Measurements from ENCODE around the gene RFFL. TPM values are rescaled to one million over a fixed set of nuclear protein-coding genes. Genes with fewer than 3 reads are reported as not detected.

Gene RFFL
- total and polyA plus RNA-seq, 4 donors: 5.8 to 38.1 (median 21.9) TPM

DNA sequence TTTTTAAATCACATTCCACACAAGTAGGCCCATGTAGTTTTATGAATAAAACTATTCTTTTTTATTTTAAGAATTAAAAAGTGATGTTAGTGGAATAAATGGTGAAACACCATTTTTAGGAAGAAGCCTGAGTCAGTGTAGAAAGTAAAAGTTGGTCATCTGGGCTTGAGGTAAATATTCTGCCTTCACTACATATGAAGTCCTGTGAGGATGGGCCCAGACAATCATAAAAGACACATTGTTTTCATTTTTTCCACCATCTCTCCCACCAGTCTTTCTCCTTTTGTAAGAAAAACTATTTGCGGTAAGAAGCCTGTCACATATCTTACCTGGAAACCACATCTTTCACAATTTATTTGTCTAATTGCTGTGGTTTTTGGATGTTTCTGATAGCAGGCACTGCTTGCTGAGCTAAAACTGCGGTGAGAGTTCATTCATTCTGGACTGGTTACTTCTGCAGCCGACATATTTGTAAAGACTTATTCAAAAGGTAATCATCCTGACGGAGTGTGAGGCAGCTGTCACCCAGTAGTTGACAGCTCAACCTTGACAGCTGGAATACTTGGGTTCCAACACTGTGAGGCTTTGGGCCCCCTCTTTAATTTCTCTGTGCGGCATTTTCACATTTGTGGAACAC lies 10.6 kb upstream of the RFFL start:
- Histone ChIP-seq H3K36me3 (ENCODE audit: control insufficient read depth in 4 of 4, insufficient read depth in 4 of 4, low read length in 4 of 4) (peaks cover 0 to 5% (median 1%) of the 10 kb centered on the region in 4 donors), H3K9ac (ENCODE audit: insufficient read depth in 1 of 2, low read length in 2 of 2) (no peak overlapping the region), H3K4me1 (ENCODE audit: control insufficient read depth in 5 of 5, insufficient read depth in 5 of 5, low read length in 5 of 5) (peaks cover 0 to 11% (median 0%) of the 10 kb centered on the region in 5 donors), H3K4me3 (no peak overlapping the region), H3K9me3 (ENCODE audit: control insufficient read depth in 4 of 4, insufficient read depth in 3 of 4, low read length in 3 of 4) (no peaks in the 10 kb centered on the region), H3K27me3 (ENCODE audit: control insufficient read depth in 3 of 3, insufficient read depth in 3 of 3, low read length in 2 of 3) (no peaks in the 10 kb centered on the region), H3K27ac (ENCODE audit: low read depth in 1 of 2, low read length in 1 of 2) (no peak overlapping the region)
- DNase-seq (no peak), ATAC-seq (ENCODE audit: insufficient read depth, low FRiP score) (no peak)
- WGBS, 2 donors: 70 to 81% methylated on average over 5 of the region's 5 CpGs
- TF ChIP-seq, protein P1, sequence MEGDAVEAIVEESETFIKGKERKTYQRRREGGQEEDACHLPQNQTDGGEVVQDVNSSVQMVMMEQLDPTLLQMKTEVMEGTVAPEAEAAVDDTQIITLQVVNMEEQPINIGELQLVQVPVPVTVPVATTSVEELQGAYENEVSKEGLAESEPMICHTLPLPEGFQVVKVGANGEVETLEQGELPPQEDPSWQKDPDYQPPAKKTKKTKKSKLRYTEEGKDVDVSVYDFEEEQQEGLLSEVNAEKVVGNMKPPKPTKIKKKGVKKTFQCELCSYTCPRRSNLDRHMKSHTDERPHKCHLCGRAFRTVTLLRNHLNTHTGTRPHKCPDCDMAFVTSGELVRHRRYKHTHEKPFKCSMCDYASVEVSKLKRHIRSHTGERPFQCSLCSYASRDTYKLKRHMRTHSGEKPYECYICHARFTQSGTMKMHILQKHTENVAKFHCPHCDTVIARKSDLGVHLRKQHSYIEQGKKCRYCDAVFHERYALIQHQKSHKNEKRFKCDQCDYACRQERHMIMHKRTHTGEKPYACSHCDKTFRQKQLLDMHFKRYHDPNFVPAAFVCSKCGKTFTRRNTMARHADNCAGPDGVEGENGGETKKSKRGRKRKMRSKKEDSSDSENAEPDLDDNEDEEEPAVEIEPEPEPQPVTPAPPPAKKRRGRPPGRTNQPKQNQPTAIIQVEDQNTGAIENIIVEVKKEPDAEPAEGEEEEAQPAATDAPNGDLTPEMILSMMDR (IDR thresholded peaks at IDR 0.05; ENCODE audit: control extremely low read depth, extremely low read depth): no peak

DNA sequence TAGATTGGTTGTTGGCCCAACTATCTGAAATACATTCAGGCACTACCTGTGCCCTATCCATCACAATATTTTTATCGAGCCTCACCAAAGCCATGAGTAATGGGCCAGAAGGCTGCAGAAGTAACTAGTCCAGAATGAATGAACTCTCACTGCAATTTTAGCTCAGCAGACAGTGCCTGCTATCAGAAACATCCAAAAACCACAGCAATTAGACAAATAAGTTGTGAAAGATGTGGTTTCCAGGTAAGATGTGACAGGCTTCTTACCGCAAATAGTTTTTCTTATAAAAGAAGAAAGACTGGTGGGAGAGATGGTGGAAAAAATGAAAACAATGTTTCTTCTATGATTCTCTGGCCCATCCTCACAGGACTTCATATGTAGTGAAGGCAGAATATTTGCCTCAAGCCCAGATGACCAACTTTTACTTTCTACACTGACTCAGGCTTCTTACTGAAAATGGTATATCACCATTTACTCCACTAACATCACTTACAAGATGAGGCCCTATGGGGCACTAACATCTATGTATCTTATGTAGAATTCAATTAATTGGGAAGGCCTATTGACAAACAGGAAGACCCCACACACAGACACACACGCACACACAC lies 9.8 kb upstream of the RFFL start:
- H3K27ac ChIP-seq (ENCODE audit: low read depth in 1 of 2, low read length in 1 of 2): no peak overlapping the region
- no peaks in the 10 kb centered on the region for H3K27me3 ChIP-seq (ENCODE audit: control insufficient read depth in 3 of 3, insufficient read depth in 3 of 3, low read length in 2 of 3)
- H3K9ac ChIP-seq (ENCODE audit: insufficient read depth in 1 of 2, low read length in 2 of 2): no peak overlapping the region
- H3K9me3 ChIP-seq (ENCODE audit: control insufficient read depth in 4 of 4, insufficient read depth in 3 of 4, low read length in 3 of 4): no peaks in the 10 kb centered on the region
- WGBS, 2 donors: 69 to 78% methylated on average over 3 of the region's 3 CpGs
- ATAC-seq (ENCODE audit: insufficient read depth, low FRiP score) (no peak), DNase-seq (no peak)
- no peak overlapping the region for H3K4me3 ChIP-seq
- TF ChIP-seq, protein P1 (IDR thresholded peaks at IDR 0.05; ENCODE audit: control extremely low read depth, extremely low read depth): no peak
- peaks cover 0 to 11% (median 1%) of the 10 kb centered on the region in 5 donors for H3K4me1 ChIP-seq (ENCODE audit: control insufficient read depth in 5 of 5, insufficient read depth in 5 of 5, low read length in 5 of 5)
- peaks cover 0 to 5% (median 1%) of the 10 kb centered on the region in 4 donors for H3K36me3 ChIP-seq (ENCODE audit: control insufficient read depth in 4 of 4, insufficient read depth in 4 of 4, low read length in 4 of 4)

DNA sequence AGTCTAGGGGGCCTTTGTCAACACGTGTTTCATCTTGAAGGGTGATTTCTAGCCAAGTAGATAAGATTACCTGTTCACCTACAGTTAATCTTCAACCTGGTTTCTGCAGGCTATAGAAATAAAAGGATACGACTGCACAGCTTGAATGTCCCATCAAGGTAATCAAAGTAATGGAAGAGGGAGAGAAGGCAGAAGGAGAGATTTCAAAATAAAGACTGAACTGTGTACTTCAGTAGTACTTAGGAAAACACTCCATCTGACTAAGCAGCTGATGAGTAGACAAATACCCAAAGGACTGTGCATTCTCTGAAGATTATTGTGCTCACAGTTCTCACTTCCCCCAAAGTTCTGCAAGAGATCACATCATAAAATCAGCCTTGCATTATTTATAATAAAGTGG lies 5.8 kb upstream of the RFFL start:
- 67 to 82% methylated on average over 2 of the region's 2 CpGs for WGBS, 2 donors
- no peak overlapping the region for H3K9ac ChIP-seq (ENCODE audit: insufficient read depth in 1 of 2, low read length in 2 of 2)
- peaks cover 0 to 5% (median 1%) of the 10 kb centered on the region in 4 donors for H3K36me3 ChIP-seq (ENCODE audit: control insufficient read depth in 4 of 4, insufficient read depth in 4 of 4, low read length in 4 of 4)
- peaks cover 0 to 3% (median 0%) of the 10 kb centered on the region in 5 donors for H3K4me1 ChIP-seq (ENCODE audit: control insufficient read depth in 5 of 5, insufficient read depth in 5 of 5, low read length in 5 of 5)
- no peak overlapping the region for H3K4me3 ChIP-seq
- ATAC-seq (ENCODE audit: insufficient read depth, low FRiP score): no peak
- no peaks in the 10 kb centered on the region for H3K27me3 ChIP-seq (ENCODE audit: control insufficient read depth in 3 of 3, insufficient read depth in 3 of 3, low read length in 2 of 3)
- H3K9me3 ChIP-seq (ENCODE audit: control insufficient read depth in 4 of 4, insufficient read depth in 3 of 4, low read length in 3 of 4): no peaks in the 10 kb centered on the region
- H3K27ac ChIP-seq (ENCODE audit: low read depth in 1 of 2, low read length in 1 of 2): no peak overlapping the region
- DNase-seq: peak in 1 of 3 donors; percentile 17
- TF ChIP-seq, protein P1 (IDR thresholded peaks at IDR 0.05; ENCODE audit: control extremely low read depth, extremely low read depth): no peak
